Sigmoid colon (tissue), 4 donors: ENCODE measurements around the gene NRXN2.

ENCODE experiments used
- EP300 ChIP-seq, 4 donors: sonication (generic); formaldehyde crosslinking; IDR thresholded peaks; one replicate each; pipeline ENCODE4 v1.6.1; 2017; ENCODE audit warnings: antibody characterized with exemption in 4 of 4
- POLR2A ChIP-seq, 2 donors: fragments of 450-650 bp; IDR thresholded peaks; one replicate each; pipeline ENCODE4 v1.6.1; 2016; ENCODE audit warnings: antibody characterized with exemption in 2 of 2, mild to moderate bottlenecking in 2 of 2, moderate library complexity in 2 of 2
- POLR2AphosphoS5 ChIP-seq, 4 donors: sonication (generic); formaldehyde crosslinking; IDR thresholded peaks; one replicate each; pipeline ENCODE4 v1.6.1; 2017; ENCODE audit warnings: antibody characterized with exemption in 4 of 4
- TF ChIP-seq, protein P1 (sequence below), 4 experiments: fragments of 450-650 bp in 3 of 4; fragments of 200-600 bp in 1 of 4; IDR thresholded peaks; one replicate each; pipeline ENCODE4 v1.5.1; 2016 to 2019; ENCODE audit warnings: antibody characterized with exemption in 4 of 4, mild to moderate bottlenecking in 3 of 4, moderate library complexity in 2 of 4

DNA sequence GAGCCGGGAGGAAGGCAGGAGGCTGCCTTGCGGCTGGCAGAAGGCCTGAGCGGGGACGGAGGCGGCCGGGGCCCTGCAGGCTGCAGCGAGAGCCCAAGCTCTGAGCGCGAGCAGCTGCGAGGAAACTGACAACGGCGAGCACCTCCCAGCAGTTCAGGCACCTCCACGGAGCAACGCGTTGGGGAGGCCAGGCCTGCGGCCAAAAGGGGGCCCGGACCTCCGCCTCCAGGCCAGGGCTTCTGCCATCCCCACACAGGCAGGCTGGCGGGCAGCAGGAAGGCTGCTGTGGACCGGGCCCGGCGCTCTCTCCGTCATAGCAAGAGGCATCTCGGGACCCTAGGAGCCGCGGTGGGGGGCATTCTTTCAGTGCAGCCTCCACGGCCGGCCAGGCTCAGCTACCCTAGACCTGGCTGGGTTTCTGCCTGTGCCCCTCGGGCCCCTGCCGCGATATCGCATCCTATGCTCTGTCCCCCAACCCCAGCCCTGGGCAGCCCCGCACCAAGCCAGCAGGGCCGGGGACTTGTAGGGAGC is 154.9 kb downstream of the NRXN2 start:
- TF ChIP-seq EP300 (IDR thresholded peaks at IDR 0.05) = no peak
- TF ChIP-seq, protein P1, sequence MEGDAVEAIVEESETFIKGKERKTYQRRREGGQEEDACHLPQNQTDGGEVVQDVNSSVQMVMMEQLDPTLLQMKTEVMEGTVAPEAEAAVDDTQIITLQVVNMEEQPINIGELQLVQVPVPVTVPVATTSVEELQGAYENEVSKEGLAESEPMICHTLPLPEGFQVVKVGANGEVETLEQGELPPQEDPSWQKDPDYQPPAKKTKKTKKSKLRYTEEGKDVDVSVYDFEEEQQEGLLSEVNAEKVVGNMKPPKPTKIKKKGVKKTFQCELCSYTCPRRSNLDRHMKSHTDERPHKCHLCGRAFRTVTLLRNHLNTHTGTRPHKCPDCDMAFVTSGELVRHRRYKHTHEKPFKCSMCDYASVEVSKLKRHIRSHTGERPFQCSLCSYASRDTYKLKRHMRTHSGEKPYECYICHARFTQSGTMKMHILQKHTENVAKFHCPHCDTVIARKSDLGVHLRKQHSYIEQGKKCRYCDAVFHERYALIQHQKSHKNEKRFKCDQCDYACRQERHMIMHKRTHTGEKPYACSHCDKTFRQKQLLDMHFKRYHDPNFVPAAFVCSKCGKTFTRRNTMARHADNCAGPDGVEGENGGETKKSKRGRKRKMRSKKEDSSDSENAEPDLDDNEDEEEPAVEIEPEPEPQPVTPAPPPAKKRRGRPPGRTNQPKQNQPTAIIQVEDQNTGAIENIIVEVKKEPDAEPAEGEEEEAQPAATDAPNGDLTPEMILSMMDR (IDR thresholded peaks at IDR 0.05) = no peak
- no peak for TF ChIP-seq POLR2A (IDR thresholded peaks at IDR 0.05)
- TF ChIP-seq POLR2AphosphoS5 (IDR thresholded peaks at IDR 0.05) = no peak
